IMR-90 (cell line): Measurements from ENCODE around the gene NALCN. TPM values are rescaled to one million over a fixed set of nuclear protein-coding genes. Genes with fewer than 3 reads are reported as not detected.

ENCODE experiments used
- ATAC-seq: fragments of 200-7000 bp; cut with Tn5 transposase; 2 replicates; pipeline ENCODE4 v1.9.1; 2020; ENCODE audit warnings: low read depth, mild to moderate bottlenecking, moderate library complexity
- BruUV-seq: library from RNA; stranded (reverse); fragments of 400-500 nt; replicated peaks from 2 replicates; lab custom pipeline; 2021; lab: Mats Ljungman, UMichigan
- CTCF ChIA-PET: fragments of 300-600 bp; formaldehyde crosslinking; extraction: SDS; loops from one replicate; lab custom pipeline; 2021; ENCODE audit warnings: antibody characterized with exemption; lab: Yijun Ruan, JAX
- POLR2A ChIA-PET: fragments of 300-600 bp; sonication (Branson Sonifier 250); formaldehyde crosslinking; loops from one replicate; lab custom pipeline; 2022; ENCODE audit warnings: antibody characterized with exemption; ENCODE audit not compliant: unreplicated experiment; lab: Charles Lee
- DNase-seq: peaks from one replicate; pipeline ENCODE4 v3.0.0; 2013
- H2AFZ ChIP-seq: replicated peaks from 2 replicates; pipeline ENCODE3; 2013; ENCODE audit warnings: low read length, mild to moderate bottlenecking; ENCODE audit not compliant: poor library complexity
- H2AK5ac ChIP-seq: 2 replicates; pipeline ENCODE4 v1.6.1; 2013; ENCODE audit warnings: low read depth, low read length, inconsistent platforms
- H2AK9ac ChIP-seq: replicated peaks from 2 replicates; pipeline ENCODE3; 2013; ENCODE audit warnings: mild to moderate bottlenecking, low read depth, low read length, moderate library complexity; ENCODE audit not compliant: poor library complexity
- H2BK120ac ChIP-seq: 2 replicates; pipeline ENCODE4 v1.6.1; 2013; ENCODE audit warnings: low read depth, low read length, inconsistent platforms
- H2BK15ac ChIP-seq: 3 replicates; pipeline ENCODE4 v1.6.1; 2013; ENCODE audit warnings: low read depth, low read length, inconsistent platforms
- H2BK20ac ChIP-seq: 2 replicates; pipeline ENCODE4 v1.6.1; 2013; ENCODE audit warnings: low read depth, mild to moderate bottlenecking, inconsistent platforms, low read length, moderate library complexity
- H2BK5ac ChIP-seq: 2 replicates; pipeline ENCODE4 v1.6.1; 2013; ENCODE audit warnings: mild to moderate bottlenecking, low read depth, low read length, inconsistent platforms; ENCODE audit not compliant: poor library complexity, severe bottlenecking
- H3K14ac ChIP-seq: replicated peaks from 2 replicates; pipeline ENCODE4 v1.6.1; 2013; ENCODE audit warnings: low read depth, low read length, inconsistent platforms
- H3K18ac ChIP-seq: 2 replicates; pipeline ENCODE4 v1.6.1; 2013; ENCODE audit warnings: low read depth, low read length, control low read depth
- H3K23ac ChIP-seq: 2 replicates; pipeline ENCODE4 v1.6.1; 2013; ENCODE audit warnings: low read depth, low read length, inconsistent platforms
- H3K27ac ChIP-seq: 2 replicates; pipeline ENCODE4 v1.5.1; 2013; ENCODE audit warnings: mild to moderate bottlenecking, control low read depth, low read length; ENCODE audit not compliant: insufficient read depth
- H3K27me3 ChIP-seq: 2 replicates; pipeline ENCODE4 v1.6.1; 2013; ENCODE audit warnings: low read length; ENCODE audit not compliant: control insufficient read depth, insufficient read depth
- H3K36me3 ChIP-seq: 2 replicates; pipeline ENCODE4 v1.6.1; 2013; ENCODE audit warnings: low read length, mixed read lengths; ENCODE audit not compliant: control insufficient read depth, insufficient read depth
- H3K4ac ChIP-seq: 2 replicates; pipeline ENCODE4 v1.6.1; 2013; ENCODE audit warnings: low read depth, low read length, inconsistent platforms
- H3K4me1 ChIP-seq: 2 replicates; pipeline ENCODE4 v1.6.1; 2013; ENCODE audit warnings: low read length, mixed read lengths; ENCODE audit not compliant: control insufficient read depth, insufficient read depth
- H3K4me2 ChIP-seq: 2 replicates; pipeline ENCODE4 v1.6.1; 2013; ENCODE audit warnings: low read depth, mild to moderate bottlenecking, control low read depth, low read length, moderate library complexity
- H3K4me3 ChIP-seq: 2 replicates; pipeline ENCODE4 v1.5.1; 2013; ENCODE audit warnings: low read depth, mild to moderate bottlenecking, control low read depth, low read length, moderate library complexity; ENCODE audit not compliant: insufficient read depth
- H3K56ac ChIP-seq: 2 replicates; pipeline ENCODE4 v1.6.1; 2013; ENCODE audit warnings: low read length, inconsistent platforms; ENCODE audit not compliant: insufficient read depth; ENCODE audit errors: extremely low read depth
- H3K79me1 ChIP-seq, 2 experiments: 2 replicates each; pipeline ENCODE4 v1.6.1; 2013; ENCODE audit warnings: low read length in 2 of 2, inconsistent platforms in 1 of 2, low read depth in 1 of 2
- H3K9ac ChIP-seq: 2 replicates; pipeline ENCODE4 v1.6.1; 2013; ENCODE audit warnings: low read depth, low read length, control low read depth
- H3K9me1 ChIP-seq: 2 replicates; pipeline ENCODE4 v1.6.1; 2013; ENCODE audit warnings: low read length, inconsistent platforms; ENCODE audit not compliant: insufficient read depth
- H3K9me3 ChIP-seq: 2 replicates; pipeline ENCODE4 v1.6.1; 2013; ENCODE audit warnings: low read length; ENCODE audit not compliant: control insufficient read depth, insufficient read depth
- H4K20me1 ChIP-seq: 2 replicates; pipeline ENCODE4 v1.6.1; 2013; ENCODE audit warnings: low read length, inconsistent platforms; ENCODE audit not compliant: insufficient read depth
- H4K5ac ChIP-seq: 2 replicates; pipeline ENCODE4 v1.6.1; 2013; ENCODE audit warnings: mild to moderate bottlenecking, low read depth, low read length, control low read depth
- H4K8ac ChIP-seq, 2 experiments: 2 replicates each; pipeline ENCODE4 v1.6.1; 2013; ENCODE audit warnings: low read depth in 2 of 2, low read length in 2 of 2, control low read depth in 1 of 2, inconsistent platforms in 1 of 2
- H4K91ac ChIP-seq: 2 replicates; pipeline ENCODE4 v1.6.1; 2013; ENCODE audit warnings: low read depth, low read length, inconsistent platforms; ENCODE audit not compliant: insufficient read depth
- BHLHE40 ChIP-seq: fragments of 150-350 bp; IDR thresholded peaks from 2 replicates; pipeline ENCODE4 v1.6.1; 2016; ENCODE audit warnings: mild to moderate bottlenecking, low read depth, low read length
- CTCF ChIP-seq: conservative IDR thresholded peaks from 2 replicates; pipeline ENCODE4 v1.5.1; 2012; ENCODE audit warnings: mild to moderate bottlenecking, low read depth, low read length, improper control_type of control experiment
- FOS ChIP-seq: fragments of 150-350 bp; IDR thresholded peaks from 2 replicates; pipeline ENCODE4 v1.6.1; 2016; ENCODE audit warnings: low read depth, low read length
- MAFK ChIP-seq: IDR thresholded peaks from 2 replicates; pipeline ENCODE4 v1.6.1; 2012; ENCODE audit warnings: low read depth, low read length, improper control_type of control experiment
- MAZ ChIP-seq: IDR thresholded peaks from 2 replicates; pipeline ENCODE4 v1.6.1; 2012; ENCODE audit warnings: low read depth, mild to moderate bottlenecking, low read length, improper control_type of control experiment, moderate library complexity, borderline replicate concordance
- MXI1 ChIP-seq: IDR thresholded peaks from 2 replicates; pipeline ENCODE4 v1.6.1; 2012; ENCODE audit warnings: low read depth, mild to moderate bottlenecking, low read length, moderate library complexity, borderline replicate concordance
- NFE2L2 ChIP-seq: fragments of 150-350 bp; IDR thresholded peaks from 2 replicates; pipeline ENCODE4 v1.6.1; 2016; ENCODE audit warnings: low read depth, mild to moderate bottlenecking, low read length
- POLR2A ChIP-seq: IDR thresholded peaks from 2 replicates; pipeline ENCODE4 v1.6.1; 2012; ENCODE audit warnings: mild to moderate bottlenecking, low read depth, low read length
- RAD21 ChIP-seq: IDR thresholded peaks from 2 replicates; pipeline ENCODE4 v1.6.1; 2012; ENCODE audit warnings: low read length, improper control_type of control experiment
- RCOR1 ChIP-seq: IDR thresholded peaks from 2 replicates; pipeline ENCODE4 v1.6.1; 2012; ENCODE audit warnings: mild to moderate bottlenecking, low read length, improper control_type of control experiment; ENCODE audit not compliant: insufficient replicate concordance
- RFX5 ChIP-seq: IDR thresholded peaks from 2 replicates; pipeline ENCODE4 v1.8.0; 2012; ENCODE audit warnings: low read depth, mild to moderate bottlenecking, low read length, moderate library complexity
- SMC3 ChIP-seq: fragments of 150-350 bp; IDR thresholded peaks from 2 replicates; pipeline ENCODE4 v1.6.1; 2016; ENCODE audit warnings: low read depth, mild to moderate bottlenecking, antibody characterized with exemption, low read length, moderate library complexity
- USF2 ChIP-seq: fragments of 150-350 bp; IDR thresholded peaks from 2 replicates; pipeline ENCODE4 v1.6.1; 2017; ENCODE audit warnings: mild to moderate bottlenecking, antibody characterized with exemption, low read length, low read depth
- WGBS, 2 experiments: methylation state at CpG; one replicate each; pipeline versions ENCODE4 v1.1.5 to v1.1.7; 2013; ENCODE audit warnings: missing lambda C conversion rate in 2 of 2; ENCODE audit not compliant: insufficient read length in 1 of 2; ENCODE audit errors: extremely low coverage in 2 of 2; 5-methylcytosine and 5-hydroxymethylcytosine counted together
- dilution Hi-C: fragments of 300-500 bp; cut with HindIII; formaldehyde crosslinking; loops from one replicate; pipeline ENCODE4 v1.14.3; 2018; ENCODE audit warnings: low sequenced_read_pairs; ENCODE audit not compliant: unreplicated experiment
- in situ Hi-C: fragments of 300-500 bp; cut with MboI; formaldehyde crosslinking; loops from 3 replicates; pipeline ENCODE4 v1.14.3; 2019; ENCODE audit warnings: low sequenced_read_pairs, inconsistent platforms, mixed read lengths
- intact Hi-C: fragments of 100-400 bp; cut with micrococcal nuclease; formaldehyde crosslinking; loops from 2 replicates; pipeline ENCODE4 v1.10.0; 2022
- polyA plus RNA-seq, 3 experiments: library from polyadenylated mRNA; depleted of rRNA; stranded (reverse); fragments of >200 nt; gene quantifications; 2 replicates each; pipeline ENCODE4 v1.2.3, GENCODE V29; 2012; ENCODE audit warnings: low replicate concordance in 1 of 3
- total RNA-seq: library from RNA; depleted of rRNA; stranded (reverse); fragments of >200 nt; gene quantifications from 2 replicates; pipeline ENCODE4 v1.2.3, GENCODE V29; 2012

NALCN gene
- total and polyA plus RNA-seq, 2 of the 4 experiments (the other 2 are of a cell fraction): 2.9 to 4.8 TPM

GRCh38 chr13:101059793-101060192, 356.5 kb downstream of the NALCN start:
- Histone ChIP-seq H4K91ac (no peak overlapping the region), H3K18ac (no peak overlapping the region), H3K9ac (no peak overlapping the region), H2AK5ac (no peak overlapping the region), H3K9me3 (no peaks in the 10 kb centered on the region), H3K27me3 (no peaks in the 10 kb centered on the region; the same call in 1 of the 2 replicates), H3K14ac (no peak overlapping the region), H2AK9ac (no peak overlapping the region), H3K27ac (no peak overlapping the region), H4K8ac (no peak overlapping the region), H3K4ac (no peak overlapping the region), H3K9me1 (no peaks in the 10 kb centered on the region), H4K5ac (no peak overlapping the region), H3K56ac (no peak overlapping the region), H3K36me3 (no peaks in the 10 kb centered on the region), H3K4me1 (no peaks in the 10 kb centered on the region), H3K4me3 (no peak overlapping the region), H3K4me2 (no peak overlapping the region), H4K20me1 (no peaks in the 10 kb centered on the region), H3K79me1 (no peaks in the 10 kb centered on the region), H2BK5ac (no peak overlapping the region), H2AFZ (no peak overlapping the region), H2BK120ac (no peak overlapping the region), H2BK20ac (no peak overlapping the region), H2BK15ac (no peak overlapping the region), H3K23ac (no peak overlapping the region)
- no peak for ATAC-seq
- ChIA-PET POLR2A (no interaction called here), CTCF (interaction anchor here (0.7 kb wide), 1 partner anchor 30 kb away, joined by 4 read pairs; no protein-coding TSS in a partner anchor)
- WGBS, 2 experiments: 56% methylated on average over 5 of the region's 10 CpGs; no CpG with 5 or more reads in 1 of the 2 experiments
- dilution Hi-C loops: no loop called here
- BruUV-seq: no TSS peak
- TF ChIP-seq FOS (no peak), MXI1 (no peak), RAD21 (no peak), RCOR1 (no peak), MAFK (no peak), NFE2L2 (no peak), POLR2A (no peak), RFX5 (no peak), BHLHE40 (no peak), SMC3 (no peak), MAZ (no peak), CTCF (no peak), USF2 (no peak)
- in situ Hi-C loops: no loop called here
- intact Hi-C loops: no loop called here
- DNase-seq: no peak
